HEK293 (cell line): ENCODE results near the gene NUDT4.

Source experiments
- ATF2 ChIP-seq: fragments of 450-650 bp; formaldehyde crosslinking; IDR thresholded peaks from 2 replicates; pipeline ENCODE4 v1.5.1; 2016; ENCODE audit warnings: missing biosample characterization, missing genetic modification characterization, low read depth
- BCL11A ChIP-seq: fragments of 450-650 bp; formaldehyde crosslinking; IDR thresholded peaks from 2 replicates; pipeline ENCODE4 v1.5.1; 2016; ENCODE audit warnings: low read depth, missing biosample characterization, missing genetic modification characterization
- CTCF ChIP-seq: fragments of 450-650 bp; formaldehyde crosslinking; IDR thresholded peaks from 2 replicates; pipeline ENCODE4 v1.5.1; 2016; ENCODE audit warnings: missing biosample characterization, missing genetic modification characterization
- PBX3 ChIP-seq: sonication (generic); formaldehyde crosslinking; IDR thresholded peaks from 2 replicates; pipeline ENCODE4 v1.8.1; 2022; ENCODE audit warnings: mild to moderate bottlenecking, moderate library complexity, missing genetic modification reagents
- SP2 ChIP-seq: fragments of 450-650 bp; formaldehyde crosslinking; IDR thresholded peaks from 2 replicates; pipeline ENCODE4 v1.5.1; 2016; ENCODE audit warnings: missing biosample characterization, missing genetic modification characterization
- ZNF16 ChIP-seq: fragments of 450-650 bp; formaldehyde crosslinking; IDR thresholded peaks from 2 replicates; pipeline ENCODE4 v1.5.1; 2016; ENCODE audit warnings: low read depth, missing biosample characterization, missing genetic modification characterization
- ZNF292 ChIP-seq: fragments of 450-650 bp; formaldehyde crosslinking; IDR thresholded peaks from 2 replicates; pipeline ENCODE4 v1.5.1; 2016; ENCODE audit warnings: low read depth, missing biosample characterization, missing genetic modification characterization, borderline replicate concordance
- ZNF585B ChIP-seq: fragments of 450-650 bp; formaldehyde crosslinking; IDR thresholded peaks from 2 replicates; pipeline ENCODE4 v1.5.1; 2016; ENCODE audit warnings: missing biosample characterization, missing genetic modification characterization

GRCh38 chr12:93339695-93340094 lies 38.0 kb upstream of the NUDT4 start:
- TF ChIP-seq ZNF292 (tag by site-specific recombination) (no peak), PBX3 (CRISPR knock-in tag) (no peak), ZNF16 (tag by site-specific recombination) (no peak), CTCF (tag by site-specific recombination) (no peak), SP2 (tag by site-specific recombination) (no peak), ZNF585B (tag by site-specific recombination) (no peak), BCL11A (no peak), ATF2 (no peak)
